ENCODE data around the gene CRTC3.
"Not testable (repeated sequence)": the region's sequence is repeated elsewhere in the genome, so short reads cannot be mapped to it uniquely, and the experiment has no call there.

CRTC3 gene

GRCh38 chr15:90679959-90680358, 150.2 kb downstream of the CRTC3 start:
- DNase-seq: no peak

- DNase-seq: peak; percentile 98
These were observed 150.7 kb downstream of the CRTC3 start for GRCh38 chr15:90680371-90680935.

GRCh38 chr15:90681056-90681455, 151.3 kb downstream of the CRTC3 start:
- no peak for DNase-seq

DNA sequence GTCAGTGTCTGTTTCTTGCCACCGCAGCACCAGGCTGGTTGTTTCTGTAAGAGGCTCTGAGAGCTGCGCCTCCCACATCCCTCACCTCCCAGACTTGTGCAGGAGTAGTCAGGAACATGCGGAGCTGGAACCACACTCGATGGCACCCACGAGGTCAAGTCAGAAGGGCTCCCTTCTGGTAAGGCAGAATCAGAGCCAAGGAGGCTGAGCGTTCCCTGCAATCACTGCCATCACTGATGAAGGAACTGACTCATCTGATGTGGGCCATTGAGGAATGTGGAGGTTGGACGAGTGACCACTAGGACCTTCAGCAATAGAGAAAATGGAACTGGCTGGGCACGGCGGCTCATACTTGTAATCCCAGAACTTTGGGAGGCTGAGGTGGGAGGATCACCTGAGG, 151.8 kb downstream of the CRTC3 start:
- peak; percentile 88 for DNase-seq

- no peak for DNase-seq
These were observed 153.6 kb downstream of the CRTC3 start for GRCh38 chr15:90683371-90683770.

GRCh38 chr15:90683876-90684275, 154.2 kb downstream of the CRTC3 start:
- DNase-seq: no peak

DNA sequence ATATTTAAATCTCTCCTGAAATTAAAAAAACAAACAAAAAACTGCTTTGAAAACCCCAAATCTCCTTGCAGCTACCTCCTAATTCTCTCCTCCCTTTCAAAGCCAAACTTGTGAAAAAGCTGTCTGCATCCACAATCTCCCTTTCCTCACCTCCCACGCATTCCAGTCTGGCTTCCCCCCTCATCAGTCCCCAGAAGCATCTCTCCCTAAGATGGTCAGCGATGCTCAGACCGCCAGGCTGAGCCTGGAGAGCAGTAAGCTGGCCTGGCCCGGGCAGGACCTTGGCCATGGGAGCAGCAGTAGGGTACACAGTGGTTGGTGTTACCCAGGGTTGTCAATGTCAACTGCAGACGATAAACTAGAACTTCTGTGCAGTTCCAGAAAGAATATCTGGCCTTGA, 154.6 kb downstream of the CRTC3 start:
- DNase-seq: no peak

DNA sequence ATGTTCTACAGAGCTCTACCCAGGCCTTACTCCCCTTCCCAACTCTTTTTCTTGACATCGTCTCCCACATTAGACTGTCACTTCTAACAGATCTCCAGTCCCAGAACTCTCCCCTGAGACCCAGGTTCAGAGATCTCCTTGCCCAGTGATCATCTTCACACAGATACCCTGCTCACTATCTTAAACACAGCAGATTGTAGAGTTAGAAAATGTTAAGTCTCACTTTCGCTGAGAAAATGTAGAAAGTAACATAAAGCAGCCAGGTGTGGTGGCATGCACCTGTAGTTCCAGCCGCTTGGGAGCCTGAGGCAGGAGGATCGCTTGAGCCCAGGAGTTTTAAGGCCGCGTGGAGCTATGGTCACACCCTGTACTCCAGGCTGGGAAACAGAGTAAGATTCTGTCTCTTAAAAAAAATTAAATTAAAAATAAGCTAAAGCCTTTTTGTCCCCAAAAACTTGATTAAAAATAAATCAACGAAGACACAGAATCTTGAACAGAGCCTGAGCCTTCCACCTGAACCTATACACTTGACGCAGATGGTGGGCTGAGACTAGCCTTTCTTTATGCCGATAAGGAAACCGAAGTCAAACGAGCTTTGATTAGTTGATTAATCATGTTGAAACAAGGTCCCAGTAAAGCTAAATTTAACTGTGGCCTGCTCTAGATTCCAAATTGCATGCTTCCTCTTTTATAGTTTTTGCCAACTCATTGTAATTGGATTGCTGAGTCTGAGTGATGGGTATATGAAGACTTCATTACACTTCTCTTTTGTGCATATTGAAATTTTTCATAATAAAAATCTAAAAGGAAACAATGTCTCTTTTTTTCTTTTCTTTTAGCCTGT, 156.1 kb downstream of the CRTC3 start:
- DNase-seq: no peak

DNA sequence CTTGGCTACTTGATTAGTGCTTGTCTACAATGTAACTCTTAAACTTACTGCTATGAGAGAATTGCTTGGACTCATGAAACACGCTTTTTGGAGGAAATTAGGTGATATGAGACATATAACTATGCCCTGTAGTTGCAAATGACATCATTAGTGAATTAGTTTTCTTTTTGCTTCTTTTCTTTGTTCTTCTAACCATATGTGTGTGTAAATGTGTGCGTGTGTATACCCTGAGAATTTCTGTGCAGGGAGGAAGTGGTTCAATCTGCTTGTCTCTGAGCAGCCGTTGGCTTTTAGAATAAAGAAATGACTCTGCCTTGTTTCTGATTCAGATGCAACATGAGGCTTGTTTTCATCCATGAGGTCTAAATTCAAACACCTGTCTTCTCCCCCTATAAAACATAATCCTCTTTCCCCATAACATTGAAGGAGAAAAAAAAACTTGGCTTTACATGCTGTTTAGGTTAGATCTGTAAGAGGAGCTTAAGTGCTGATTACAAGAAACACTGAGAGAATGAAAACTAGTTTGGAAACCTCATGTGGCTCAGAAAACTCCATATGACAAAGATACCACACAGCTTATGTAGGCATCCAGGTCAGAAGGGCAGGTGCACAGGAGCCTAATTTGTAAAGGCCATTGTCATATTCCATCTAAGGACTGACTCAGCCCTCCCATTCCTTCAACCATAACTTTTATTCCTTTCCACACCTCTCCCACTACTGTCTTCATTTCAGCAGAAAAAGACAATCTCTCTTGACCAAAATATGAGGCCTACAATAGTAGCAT, 156.9 kb downstream of the CRTC3 start:
- no peak for DNase-seq

DNA sequence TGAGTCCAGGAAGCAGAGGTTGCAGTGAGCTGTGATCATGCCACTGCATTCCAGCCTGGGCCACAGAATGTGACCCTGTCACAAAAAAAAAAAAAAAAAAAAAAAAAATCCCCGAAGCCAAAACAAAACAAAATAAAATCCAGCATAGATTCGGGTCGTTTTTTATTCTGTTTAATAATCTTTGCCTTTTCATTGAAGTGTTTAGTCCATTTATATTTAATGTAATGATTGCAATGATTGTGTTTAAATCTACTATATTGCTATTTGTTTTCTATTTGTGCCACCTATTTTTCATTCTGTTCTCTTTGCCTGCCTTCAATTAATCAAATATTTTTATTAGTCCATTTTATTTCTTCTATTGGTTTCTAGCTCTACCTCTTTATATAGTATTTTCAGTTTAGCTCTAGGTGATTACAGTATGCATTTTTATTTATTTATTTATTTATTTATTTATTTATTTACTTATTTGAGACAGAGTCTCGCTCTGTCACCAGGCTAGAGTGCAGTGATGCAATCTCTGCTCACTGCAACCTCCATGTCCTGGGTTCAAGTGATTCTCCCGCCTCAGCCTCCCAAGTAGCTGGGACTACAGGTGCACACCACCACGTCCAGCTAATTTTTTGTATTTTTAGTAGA, 159.7 kb downstream of the CRTC3 start:
- DNase-seq: not testable (repeated sequence)

- peak; percentile 37 for DNase-seq
These were observed 160.9 kb downstream of the CRTC3 start for GRCh38 chr15:90690585-90690984.

DNA sequence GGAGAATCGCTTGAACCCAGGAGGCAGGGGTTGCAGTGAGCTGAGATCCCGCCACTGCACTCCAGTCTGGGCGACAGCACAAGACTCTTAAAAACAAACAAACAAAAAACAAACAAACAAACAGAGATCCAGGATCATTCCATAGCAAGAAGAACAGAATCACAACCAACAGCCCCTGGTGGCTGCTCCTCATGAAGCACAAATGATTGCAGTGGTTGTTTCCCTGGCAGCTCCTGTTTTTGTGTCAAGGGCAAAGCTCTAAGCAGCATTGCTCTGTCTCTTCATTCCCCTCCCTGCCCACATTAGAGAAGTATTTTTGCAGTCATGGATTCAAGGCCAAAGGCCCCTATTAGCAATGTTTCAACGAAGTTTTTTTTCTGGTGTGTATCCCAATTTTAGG, 161.6 kb downstream of the CRTC3 start:
- no peak for DNase-seq

DNA sequence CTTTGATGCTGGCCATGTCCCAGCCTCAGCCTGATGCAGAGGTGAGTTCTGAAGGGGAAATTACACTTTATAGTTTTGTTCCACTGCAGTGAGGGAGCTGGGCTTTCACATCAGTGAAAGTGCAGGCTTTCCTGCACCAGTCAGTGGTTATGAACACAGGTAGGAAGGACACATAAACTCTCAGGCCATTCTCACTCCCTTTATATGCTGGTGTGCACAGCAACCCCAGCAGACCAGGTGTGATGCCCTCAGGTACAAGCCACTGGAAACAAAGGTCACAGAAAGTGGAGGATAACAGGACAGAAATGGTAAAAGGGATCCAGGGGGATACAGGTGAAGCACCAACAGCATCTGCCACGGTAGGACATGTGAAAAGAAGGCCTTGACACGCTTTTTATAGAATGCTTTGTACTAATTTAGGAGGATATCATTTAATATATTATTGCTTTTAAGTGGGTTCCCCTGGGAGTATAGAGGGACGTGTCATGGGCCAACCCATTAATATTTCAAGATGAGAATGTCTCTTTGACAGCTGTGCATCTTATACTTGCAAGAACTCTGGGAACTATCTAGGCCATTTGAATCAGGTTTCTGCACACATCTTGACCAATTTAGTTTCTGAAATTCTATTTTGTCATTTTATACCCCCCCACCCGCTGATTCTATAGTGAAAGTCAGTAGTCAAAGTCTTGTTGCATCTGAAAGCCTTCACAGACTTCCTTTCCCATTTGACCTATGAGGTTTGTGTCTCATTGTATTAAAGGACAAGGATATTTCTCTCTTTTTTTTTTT, 162.5 kb downstream of the CRTC3 start:
- DNase-seq: no peak
